HG03571 (cell line): Measurements from ENCODE around the gene BDNF.
"Not testable (repeated sequence)": the region's sequence is repeated elsewhere in the genome, so short reads cannot be mapped to it uniquely, and the experiment has no call there.

Experiments
- ATAC-seq: cut with Tn5 transposase; IDR thresholded peaks from one replicate; pipeline ENCODE4 v1.9.1; 2021; ENCODE audit not compliant: unreplicated experiment

The BDNF gene

DNA sequence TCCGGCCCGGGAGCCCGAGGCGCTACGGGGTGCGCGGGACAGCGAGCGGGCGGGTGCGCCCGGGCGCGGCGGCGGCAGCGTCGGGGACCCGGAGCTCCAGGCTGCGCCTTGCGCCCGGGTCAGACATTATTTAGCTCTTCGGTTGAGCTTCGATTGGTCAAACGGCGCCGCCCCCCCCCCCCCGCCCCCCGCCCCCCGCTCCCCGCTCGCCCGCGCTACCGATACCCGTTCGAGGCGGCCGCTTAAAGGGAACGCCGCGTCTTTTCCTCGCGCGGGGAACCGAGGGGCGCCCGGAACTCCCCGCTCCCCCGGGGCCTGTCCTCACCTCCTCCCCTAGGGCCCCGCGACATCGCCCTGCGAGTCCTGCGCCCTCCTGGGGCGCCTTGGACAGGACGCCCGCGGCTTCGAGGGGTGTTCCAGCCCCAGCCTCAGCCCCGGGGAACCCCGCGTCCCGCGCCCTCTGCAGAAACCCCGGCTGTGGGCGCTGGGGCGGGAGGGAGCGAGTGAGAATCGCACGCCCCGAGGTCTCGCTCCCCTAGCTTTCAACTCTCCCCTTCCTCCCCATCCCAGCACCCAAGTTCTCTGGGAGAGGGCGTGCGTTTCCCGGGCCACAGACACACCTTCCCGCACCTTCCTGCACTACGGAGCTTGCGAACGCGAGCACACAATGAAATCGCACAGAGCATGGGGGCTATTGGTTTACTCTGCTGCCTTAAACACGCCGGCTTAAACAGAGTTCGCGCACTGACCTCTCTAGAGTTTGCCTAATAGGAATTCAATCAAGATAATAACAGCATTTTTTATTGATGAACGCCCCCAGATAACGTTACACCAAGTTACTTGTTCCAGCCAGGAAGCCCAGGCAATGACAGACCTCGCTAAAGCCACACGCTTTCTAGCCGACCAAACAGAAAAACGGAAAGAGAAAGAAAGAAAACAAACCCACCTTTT, at the start of gene BDNF:
TSS of gene BDNF (minus strand) at position 105 of the 951 bp plus-strand sequence. CDS start 41,891 bp downstream, outside the sequence.
- ATAC-seq, result peak; percentile 21

DNA sequence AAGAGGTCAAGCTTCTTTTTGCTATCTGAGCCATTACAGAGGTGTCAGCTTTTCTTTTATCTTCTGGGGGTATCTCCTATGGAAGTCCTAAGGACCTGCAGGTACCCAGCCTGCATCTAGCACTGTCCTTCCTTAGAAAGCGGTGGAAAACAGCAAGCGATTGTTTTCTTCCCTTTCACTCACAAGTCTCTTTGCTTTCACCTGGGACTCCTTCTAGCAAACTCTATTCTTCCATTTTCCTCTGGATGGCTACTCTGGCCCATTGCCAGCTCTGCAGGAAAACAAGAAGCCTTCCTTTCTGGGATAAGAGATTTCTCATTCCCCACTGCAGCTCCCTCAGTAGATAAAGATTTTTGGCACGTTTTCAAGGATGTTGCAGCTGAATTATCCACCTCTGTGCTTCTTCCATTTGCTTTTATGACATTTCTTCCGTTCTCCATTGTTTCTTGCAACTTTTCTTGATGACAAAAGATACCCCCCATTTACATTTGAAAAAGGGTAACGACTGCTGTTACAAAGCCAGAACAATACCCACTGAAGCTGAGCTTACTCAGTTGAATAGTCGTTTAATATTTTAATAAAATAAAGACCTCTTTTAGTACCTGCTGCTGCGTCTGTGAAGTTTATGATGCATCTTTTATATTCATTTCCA, 40.2 kb upstream of the BDNF start:
- no peak for ATAC-seq

DNA sequence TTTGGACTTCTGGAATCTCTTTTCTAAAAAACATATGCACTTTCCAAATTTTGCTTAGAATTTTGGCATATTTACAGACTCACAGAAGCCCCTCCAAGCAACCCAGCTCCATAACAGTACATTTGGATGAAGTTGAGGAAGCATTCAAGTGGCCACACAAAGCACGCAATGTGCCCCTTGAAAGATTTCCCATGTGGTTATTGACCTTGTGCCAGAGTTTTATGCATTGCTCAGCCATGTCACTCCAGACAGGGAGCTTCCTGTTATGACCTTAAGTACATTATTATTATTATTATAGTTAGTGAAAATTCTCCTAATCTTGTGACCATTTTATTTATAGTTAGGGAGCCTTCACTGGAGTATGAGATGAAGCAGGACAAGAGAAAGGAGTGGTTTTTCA, 35.0 kb upstream of the BDNF start:
- no peak for ATAC-seq

DNA sequence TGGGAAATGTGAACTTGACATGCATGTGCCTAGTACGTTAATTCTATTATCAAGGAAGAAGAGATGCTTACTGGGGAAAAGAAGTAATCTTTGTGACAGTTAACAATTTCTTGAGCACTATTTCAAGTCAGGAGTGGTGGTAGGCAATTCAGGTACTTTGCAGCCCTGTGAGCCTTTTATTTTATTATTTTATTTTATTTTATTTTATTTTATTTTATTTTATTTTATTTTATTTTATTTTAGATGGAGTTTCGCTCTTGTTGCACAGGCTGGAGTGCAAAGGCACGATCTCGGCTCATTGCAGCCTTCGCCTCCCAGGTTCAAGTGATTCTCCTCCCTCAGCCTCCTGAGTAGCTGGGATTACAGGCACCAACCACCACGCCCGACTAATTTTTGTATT, 31.5 kb upstream of the BDNF start:
- not testable (repeated sequence) for ATAC-seq

DNA sequence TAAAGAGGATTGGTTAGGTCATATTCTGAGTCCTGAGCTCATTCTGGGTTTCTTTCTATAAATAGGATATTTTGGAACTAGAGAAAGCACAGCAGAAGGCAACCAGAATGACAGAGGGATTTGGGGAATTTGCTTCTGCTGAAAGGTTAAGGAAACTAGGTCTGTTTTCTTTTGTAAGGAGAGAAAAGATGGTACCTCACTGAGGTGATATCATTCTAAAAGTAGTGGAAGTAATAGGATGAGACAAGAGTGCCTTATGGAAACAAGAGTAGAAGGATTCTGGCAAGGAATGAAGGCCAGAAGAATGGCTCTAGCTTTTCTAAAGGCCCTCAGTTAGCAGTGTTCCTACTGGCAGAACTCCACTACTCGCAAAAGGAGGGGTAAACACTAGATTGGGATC, 26.7 kb upstream of the BDNF start:
- ATAC-seq, result no peak

DNA sequence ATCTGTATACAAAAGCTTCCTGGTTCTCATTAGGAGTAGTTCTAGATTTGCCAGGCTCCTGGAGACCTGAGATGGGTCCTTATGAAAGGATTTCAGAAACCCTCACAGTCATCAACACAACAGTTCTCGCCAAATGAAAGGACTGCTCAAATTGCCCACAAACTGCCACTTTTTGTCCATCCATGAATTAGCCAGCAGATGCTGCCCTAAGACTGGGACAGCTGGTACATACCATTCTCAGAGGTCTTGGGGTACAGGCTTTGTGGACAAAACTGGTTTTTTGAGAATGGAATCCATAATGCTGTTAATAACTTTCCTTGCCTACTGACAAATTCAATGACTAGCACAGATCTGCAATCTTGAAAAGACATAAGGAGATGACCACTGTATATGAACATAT, 23.4 kb upstream of the BDNF start:
- no peak for ATAC-seq

DNA sequence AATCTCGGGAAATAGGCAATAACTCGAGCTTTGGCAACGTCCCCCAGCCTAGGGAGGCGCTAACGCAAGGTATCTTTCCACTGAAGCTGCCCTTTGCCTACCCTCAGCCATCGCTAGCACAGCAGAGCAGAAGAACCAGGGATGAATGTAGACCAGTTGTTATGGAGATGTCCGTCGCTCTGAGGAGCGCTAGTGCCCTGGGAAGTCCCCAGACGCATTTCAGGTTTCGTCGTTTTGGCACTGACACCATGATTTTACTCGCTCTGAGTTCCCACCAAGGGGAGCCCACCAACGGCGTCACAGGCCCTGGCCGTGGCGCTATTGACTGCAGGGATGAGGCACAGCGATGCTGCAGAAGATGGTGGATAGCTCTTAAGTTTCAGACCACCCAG, 22.7 kb upstream of the BDNF start:
- ATAC-seq, result no peak

DNA sequence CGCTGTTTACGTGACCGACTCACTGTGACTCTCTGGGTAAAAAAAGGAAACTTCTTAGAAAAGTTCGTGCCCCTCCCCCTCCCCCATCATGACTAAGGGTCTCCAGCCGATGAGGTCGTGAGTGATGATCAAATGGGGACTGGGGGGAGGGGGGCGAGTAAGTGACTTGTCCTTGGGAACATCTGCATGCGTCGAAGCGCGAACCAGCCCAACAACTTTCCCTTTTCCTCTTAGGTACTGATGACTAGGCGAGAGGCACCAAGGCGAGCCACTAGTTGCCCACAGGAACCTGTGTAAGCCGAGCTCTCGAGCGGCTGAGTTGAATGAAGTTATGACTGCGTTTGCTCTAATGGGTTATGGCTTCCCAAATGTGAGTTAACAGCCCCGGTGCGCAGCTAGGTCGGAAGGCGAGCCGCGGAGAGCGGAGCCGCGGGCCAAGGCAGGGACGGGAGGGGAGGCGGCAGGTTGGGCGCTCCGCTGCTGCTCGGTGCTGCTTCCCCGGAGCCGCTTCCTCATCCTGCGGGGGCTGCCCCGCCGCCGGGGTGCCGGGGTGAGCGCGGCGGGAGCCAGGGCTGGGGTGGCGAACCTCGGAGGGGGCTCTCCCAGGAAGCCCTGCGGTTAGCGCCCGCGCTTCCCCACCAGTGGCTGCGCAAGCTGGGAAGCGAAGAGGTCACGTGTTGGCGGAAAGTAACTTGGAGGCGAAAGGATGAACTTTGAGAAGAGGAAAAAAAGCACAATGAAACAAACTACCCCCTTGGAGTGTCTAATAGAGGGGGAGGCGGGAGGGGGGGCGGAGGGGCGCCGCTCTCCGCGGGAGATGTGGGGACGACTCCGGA, 22.1 kb upstream of the BDNF start:
- no peak for ATAC-seq

DNA sequence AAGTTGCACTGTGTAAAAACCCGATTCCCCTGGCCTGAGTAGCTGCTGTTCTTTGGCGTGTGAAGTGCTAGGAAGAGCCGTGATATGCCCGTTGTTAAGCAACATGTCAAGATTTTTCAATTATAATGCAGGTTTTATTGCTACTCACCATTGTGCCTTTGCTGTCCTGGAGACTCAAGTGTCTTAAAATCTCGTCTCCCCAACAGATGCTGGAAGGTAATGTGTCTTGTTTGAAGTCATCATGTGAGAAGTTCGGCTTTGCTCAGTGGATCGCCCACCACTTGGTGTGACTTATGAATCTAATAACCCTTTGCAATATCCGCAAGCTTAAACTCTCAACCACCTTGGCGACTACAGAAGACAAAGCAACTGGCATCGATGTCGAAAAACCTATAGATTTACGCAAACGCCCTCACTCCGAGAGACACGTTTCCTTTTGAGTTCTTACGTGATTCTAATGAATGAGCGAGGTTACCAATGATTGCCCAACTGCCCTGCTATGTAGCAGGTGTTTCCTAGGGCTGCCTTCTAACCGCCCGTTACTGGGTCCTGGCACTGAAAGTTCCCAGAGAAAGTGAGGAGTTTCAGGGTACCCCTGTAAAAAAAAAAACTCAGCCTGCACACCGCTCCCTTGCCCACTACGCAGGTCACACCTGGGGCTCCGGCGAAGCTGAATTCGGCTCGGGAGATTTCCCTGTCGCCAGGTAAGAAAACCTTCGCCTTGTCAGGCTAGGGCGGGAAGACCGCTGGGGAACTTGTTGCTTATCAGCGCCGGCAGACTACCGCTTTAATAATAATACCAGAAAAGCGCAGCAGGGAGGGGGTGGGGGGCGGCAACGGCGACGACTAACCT, 21.2 kb upstream of the BDNF start:
- ATAC-seq, result no peak

DNA sequence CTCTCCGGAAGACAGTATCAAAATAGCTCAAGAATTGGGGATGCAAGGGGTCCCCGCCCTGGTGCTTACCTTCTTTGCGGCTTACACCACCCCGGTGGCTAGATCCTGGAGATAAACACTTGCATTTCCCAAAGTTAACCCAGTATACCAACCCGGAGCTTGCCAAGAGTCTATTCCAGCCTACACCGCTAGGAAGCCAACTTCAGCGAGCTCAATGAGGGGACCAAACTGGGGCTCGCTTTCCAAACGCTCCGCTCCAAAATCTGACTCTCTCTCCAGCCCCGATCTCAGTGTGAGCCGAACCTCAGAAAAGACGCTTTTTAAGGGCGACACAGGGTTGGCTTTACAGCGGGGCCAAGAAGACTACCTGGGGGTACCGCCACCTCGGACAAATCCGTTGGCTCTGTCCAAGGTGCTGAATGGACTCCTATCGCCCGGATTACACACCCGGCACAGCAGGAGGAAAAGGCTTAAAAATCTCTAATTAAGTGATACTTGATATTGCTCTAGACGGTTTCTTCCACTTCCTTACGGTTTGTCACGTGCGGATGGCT, 20.1 kb upstream of the BDNF start:
- ATAC-seq, result no peak

DNA sequence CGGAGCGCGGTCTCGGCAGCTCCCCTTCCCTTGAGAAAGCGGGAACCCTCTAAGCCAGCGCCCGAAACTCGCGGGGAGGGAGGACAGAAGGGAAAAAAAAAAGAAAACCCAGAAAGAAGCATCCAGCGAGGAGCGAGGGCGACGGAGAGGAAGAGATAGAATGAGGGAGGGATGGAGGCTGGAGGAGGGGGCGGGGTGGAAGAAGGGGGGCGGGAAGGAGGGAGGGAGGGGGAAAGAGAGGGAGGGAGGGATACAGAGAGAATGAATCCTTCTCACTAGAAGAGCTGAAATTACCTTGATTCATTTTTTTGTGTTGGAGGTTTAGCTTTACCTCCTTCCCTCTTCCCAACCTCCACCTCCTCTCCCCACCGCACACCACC, 19.3 kb upstream of the BDNF start:
- ATAC-seq, result no peak

DNA sequence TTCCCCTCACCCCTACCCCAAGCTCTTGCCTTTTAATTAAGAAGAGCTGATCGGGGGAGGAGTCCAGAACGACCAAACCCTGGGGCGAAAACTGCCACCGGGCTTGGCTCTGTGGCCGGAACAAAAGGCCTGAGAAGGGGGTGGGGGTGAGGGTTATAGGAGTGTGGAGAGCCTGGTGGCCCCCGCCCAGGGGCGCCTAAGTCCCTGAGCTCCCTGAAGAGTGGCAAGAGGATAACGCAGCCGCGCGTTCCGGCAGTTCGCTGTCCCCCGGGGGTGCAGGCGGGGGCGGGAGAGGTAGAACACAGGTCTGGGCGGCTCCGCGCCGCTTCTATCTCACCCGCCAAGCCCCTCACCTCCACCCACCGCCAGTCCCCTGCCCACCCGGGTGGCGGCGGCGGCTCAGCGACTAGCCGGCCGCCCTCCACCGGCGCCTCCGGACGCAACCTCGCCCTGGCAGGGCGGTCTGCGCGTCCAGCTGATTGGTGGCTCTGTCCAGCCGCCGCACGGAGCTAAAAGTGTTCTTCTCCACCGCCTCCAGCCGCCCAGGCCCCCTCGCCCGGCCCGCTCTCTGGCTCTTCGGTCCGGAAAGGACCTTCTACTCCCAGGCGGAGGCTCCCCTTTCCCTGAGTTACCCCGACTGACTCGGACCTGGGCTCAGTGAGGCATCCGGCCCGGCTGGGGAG, 18.7 kb upstream of the BDNF start:
- ATAC-seq, result no peak

DNA sequence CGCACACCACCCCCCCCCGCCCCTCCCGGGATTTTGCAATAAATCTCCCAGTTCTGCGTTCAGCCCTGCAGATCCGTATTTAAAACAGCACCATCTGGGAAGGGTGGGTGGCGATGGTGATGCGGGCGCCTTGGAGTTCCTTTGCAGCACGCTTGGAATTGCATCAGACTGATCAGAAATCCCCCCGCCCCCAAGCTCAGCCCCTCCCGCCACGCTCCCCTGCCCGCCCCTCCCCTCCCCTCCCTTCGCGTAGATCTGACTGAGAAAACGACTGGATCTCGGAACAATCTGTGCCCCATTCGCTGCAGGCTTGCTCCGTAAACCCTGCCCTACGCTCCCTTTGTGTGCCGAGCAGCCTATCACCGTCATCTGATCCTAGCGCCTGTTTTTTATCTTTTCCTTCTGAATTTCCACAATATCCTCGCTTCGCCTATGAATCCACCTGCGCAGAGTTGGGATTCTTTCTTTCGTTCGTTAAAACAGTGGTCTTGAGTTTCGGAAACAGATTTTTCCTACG, 18.1 kb upstream of the BDNF start:
- no peak for ATAC-seq

DNA sequence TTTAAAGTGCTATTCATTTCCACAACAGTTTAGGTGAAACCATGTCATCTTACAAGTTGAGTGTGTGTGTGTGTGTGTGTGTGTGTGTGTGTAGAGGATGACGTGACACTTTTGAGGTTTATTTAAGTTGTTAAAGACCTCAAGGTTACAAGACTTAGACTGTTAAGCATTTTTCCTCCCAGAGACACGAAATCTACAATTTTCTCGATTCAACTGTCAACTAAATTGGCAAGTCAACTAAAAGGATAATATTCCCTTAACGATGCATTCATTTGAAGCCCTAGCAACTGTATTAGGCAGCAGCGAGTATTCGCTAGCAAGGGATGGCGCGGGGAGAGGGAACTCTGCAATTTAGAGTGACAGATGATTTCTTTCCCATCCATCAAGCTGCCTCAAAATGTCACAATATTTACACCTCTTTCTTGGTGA, 17.6 kb upstream of the BDNF start:
- ATAC-seq, result no peak

DNA sequence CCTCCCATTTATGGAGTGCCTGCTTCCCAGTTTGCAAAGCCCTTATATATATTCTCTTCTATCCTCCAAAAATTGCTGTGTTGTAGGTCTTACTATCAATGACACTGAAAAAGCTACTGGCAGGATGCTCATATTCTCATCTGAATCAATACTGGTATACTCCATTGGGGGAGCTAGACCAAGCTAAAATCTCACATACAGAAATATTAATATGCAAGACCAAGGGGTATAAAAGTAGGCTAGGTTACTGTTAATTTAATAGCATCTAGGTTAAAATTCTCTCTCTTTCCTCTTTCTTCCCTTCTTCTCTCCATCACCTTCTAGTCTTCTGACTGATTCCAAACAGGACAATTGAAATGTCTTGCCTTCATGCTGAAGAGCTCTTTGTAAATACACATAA, 17.1 kb upstream of the BDNF start:
- no peak for ATAC-seq

DNA sequence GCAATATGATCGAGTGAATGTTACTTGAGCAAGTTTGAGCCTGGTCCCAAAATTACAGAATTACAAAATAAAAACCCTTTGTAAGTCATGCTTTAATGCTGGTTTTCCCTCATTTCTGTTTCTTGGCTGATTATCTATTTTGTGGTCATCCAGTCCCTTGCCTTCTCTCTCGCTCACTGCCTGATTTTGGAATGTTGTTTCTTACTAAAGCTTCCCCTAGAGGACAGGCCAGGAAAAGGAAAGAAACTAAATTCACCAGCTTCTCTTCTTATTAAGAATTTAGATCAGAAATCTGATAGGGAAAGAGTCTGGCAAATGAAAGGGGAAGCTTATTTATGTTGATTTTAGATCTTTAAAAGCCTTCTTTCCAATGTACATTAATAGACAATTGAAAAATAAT, 16.6 kb upstream of the BDNF start:
- no peak for ATAC-seq

DNA sequence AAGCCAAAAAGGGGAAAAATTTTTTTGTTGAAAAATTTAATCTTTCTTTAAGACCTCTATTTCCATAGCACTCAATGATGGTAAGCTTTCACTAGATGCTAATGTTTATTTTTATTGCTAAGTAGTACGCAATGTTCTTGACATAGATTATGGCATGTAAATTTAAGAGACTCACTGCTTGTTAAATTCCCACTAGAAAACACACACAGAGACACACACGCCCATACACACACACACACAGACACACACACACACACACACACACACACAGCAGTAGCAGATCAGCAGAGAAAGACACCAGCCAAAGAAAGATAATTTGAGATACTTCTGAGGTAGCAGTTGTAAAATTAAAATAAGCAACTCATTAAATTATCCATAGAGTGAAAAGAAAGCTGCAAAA, 16.0 kb upstream of the BDNF start:
- ATAC-seq, result no peak

DNA sequence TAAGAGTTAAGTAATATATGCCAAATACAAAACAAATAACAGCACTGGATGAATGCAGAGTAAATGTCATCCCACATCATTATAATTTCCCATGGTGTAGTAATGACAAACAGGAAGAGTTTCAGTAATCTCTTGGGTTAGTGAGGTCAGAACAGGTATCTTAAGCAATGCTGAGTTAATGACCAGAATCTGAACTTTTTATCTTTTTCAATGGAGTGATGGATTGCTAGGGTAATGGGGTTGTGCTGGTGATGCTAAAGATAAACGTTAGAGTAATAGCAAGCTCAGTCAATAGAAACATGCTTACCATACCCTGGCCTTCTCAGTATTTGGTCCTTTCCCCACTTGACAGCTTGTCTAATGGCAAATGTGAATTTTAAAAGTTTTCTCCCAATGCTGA, 11.5 kb upstream of the BDNF start:
- no peak for ATAC-seq

DNA sequence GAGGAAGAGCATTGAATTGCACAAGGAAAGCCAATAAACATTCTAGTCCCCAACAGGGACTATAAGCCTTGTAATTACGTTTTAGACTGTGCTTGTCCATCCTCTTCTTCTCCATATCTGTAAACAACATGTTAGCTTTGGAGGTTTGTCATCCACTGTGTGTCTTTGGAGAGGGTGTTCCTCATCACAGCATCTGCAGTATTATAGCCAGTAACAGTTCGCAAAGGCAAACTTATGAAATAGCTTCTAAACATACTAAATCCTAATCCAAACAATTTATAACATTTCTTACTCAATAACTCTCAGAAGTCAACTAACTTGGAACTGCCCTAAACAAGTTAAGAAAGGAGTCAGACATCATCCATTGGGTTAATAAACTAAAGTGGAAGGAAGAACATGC, 10.3 kb upstream of the BDNF start:
- no peak for ATAC-seq

DNA sequence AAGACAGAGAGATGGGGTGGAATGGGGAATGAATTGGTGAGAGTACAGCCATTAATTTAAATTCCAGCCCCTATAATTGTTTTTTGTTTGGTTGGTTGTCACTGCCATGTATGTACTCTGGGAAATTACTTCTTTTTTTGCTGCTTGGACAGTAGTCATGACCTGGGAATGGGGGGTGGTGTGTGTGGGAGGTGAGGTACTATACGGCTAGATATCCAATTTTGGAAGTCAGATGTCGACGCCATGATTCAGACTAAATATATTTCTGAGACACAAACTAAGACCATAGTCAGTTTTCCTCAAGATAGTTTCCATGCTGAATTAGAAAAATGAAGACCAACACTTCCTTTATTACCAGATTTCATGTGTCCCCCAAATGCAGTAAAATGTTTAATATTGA, 7.4 kb upstream of the BDNF start:
- ATAC-seq, result no peak
